SK-N-SH treated with all-trans-retinoic acid at 6 μM for 48 hours (cell line): Measurements from ENCODE around the gene ANKRD33B.
"Not testable (repeated sequence)": the region's sequence is repeated elsewhere in the genome, so short reads cannot be mapped to it uniquely, and the experiment has no call there.

Experiments
- ATAC-seq: fragments of 200-7000 bp; cut with Tn5 transposase; 3 replicates; pipeline ENCODE4 v1.9.1; 2020; ENCODE audit warnings: mild to moderate bottlenecking, moderate library complexity
- ARNTL ChIP-seq: fragments of 450-650 bp; formaldehyde crosslinking; IDR thresholded peaks from 2 replicates; pipeline ENCODE4 v1.5.0; 2020; ENCODE audit warnings: low read depth, mild to moderate bottlenecking, moderate library complexity, borderline replicate concordance
- BACH2 ChIP-seq: fragments of 250-450 bp; sonication (Bioruptor Pico); IDR thresholded peaks from 2 replicates; pipeline ENCODE4 v1.9.0; 2021; ENCODE audit warnings: mild to moderate bottlenecking, borderline replicate concordance
- CREB5 ChIP-seq: fragments of 250-450 bp; sonication (Bioruptor Pico); IDR thresholded peaks from 2 replicates; pipeline ENCODE4 v1.5.1; 2020; ENCODE audit warnings: low read depth, mild to moderate bottlenecking, moderate library complexity
- CSDC2 ChIP-seq: fragments of 250-450 bp; sonication (Bioruptor Pico); IDR thresholded peaks from 2 replicates; pipeline ENCODE4 v1.5.0; 2020; ENCODE audit warnings: mild to moderate bottlenecking, moderate library complexity
- CSRNP3 ChIP-seq: fragments of 250-450 bp; sonication (Bioruptor Pico); IDR thresholded peaks from 2 replicates; pipeline ENCODE4 v1.5.1; 2021; ENCODE audit warnings: mild to moderate bottlenecking, moderate library complexity
- ESRRG ChIP-seq: fragments of 250-450 bp; sonication (Bioruptor Pico); IDR thresholded peaks from 2 replicates; pipeline ENCODE4 v1.6.1; 2021; ENCODE audit warnings: mild to moderate bottlenecking
- OSR1 ChIP-seq: fragments of 250-450 bp; sonication (Bioruptor Pico); IDR thresholded peaks from 2 replicates; pipeline ENCODE4 v1.8.0; 2022; ENCODE audit warnings: moderate library complexity, mild to moderate bottlenecking, inconsistent platforms
- POU6F1 ChIP-seq: fragments of 250-450 bp; sonication (Bioruptor Pico); IDR thresholded peaks from 2 replicates; pipeline ENCODE4 v1.8.0; 2021; ENCODE audit warnings: low read depth, mild to moderate bottlenecking, moderate library complexity, borderline replicate concordance
- PPARA ChIP-seq: fragments of 250-450 bp; sonication (Bioruptor Pico); IDR thresholded peaks from 2 replicates; pipeline ENCODE4 v1.5.0; 2020; ENCODE audit warnings: mild to moderate bottlenecking, borderline replicate concordance
- RARB ChIP-seq: fragments of 250-450 bp; sonication (Bioruptor Pico); IDR thresholded peaks from 2 replicates; pipeline ENCODE4 v1.8.0; 2021; ENCODE audit warnings: mild to moderate bottlenecking, moderate library complexity
- SNAI2 ChIP-seq: fragments of 250-450 bp; sonication (Bioruptor Pico); IDR thresholded peaks from 2 replicates; pipeline ENCODE4 v1.5.0; 2020; ENCODE audit warnings: mild to moderate bottlenecking, moderate library complexity
- TSHZ2 ChIP-seq: fragments of 250-450 bp; sonication (Bioruptor Pico); IDR thresholded peaks from 2 replicates; pipeline ENCODE4 v1.5.0; 2020; ENCODE audit warnings: mild to moderate bottlenecking, moderate library complexity
- ZC3H10 ChIP-seq: fragments of 250-450 bp; sonication (Bioruptor Pico); IDR thresholded peaks from 2 replicates; pipeline ENCODE4 v1.5.1; 2021; ENCODE audit warnings: mild to moderate bottlenecking, moderate library complexity
- ZFP3 ChIP-seq: fragments of 250-450 bp; sonication (Bioruptor Pico); IDR thresholded peaks from 2 replicates; pipeline ENCODE4 v1.5.0; 2020; ENCODE audit warnings: mild to moderate bottlenecking, moderate library complexity
- ZFP30 ChIP-seq: fragments of 450-650 bp; formaldehyde crosslinking; IDR thresholded peaks from 2 replicates; pipeline ENCODE4 v1.5.0; 2022; ENCODE audit warnings: mild to moderate bottlenecking, moderate library complexity
- ZNF565 ChIP-seq: fragments of 450-650 bp; formaldehyde crosslinking; conservative IDR thresholded peaks from 2 replicates; pipeline ENCODE4 v1.5.0; 2020; ENCODE audit warnings: low read depth, mild to moderate bottlenecking, moderate library complexity
- ZNF70 ChIP-seq: fragments of 450-650 bp; formaldehyde crosslinking; IDR thresholded peaks from 2 replicates; pipeline ENCODE4 v1.5.0; 2020; ENCODE audit warnings: mild to moderate bottlenecking, moderate library complexity
- ZNF8 ChIP-seq: fragments of 450-650 bp; formaldehyde crosslinking; IDR thresholded peaks from 2 replicates; pipeline ENCODE4 v1.5.0; 2020; ENCODE audit warnings: mild to moderate bottlenecking, moderate library complexity

ANKRD33B gene

GRCh38 chr5:10567121-10567591 lies 3.3 kb downstream of the ANKRD33B start:
- ATAC-seq, result no peak
- TF ChIP-seq BACH2 (CRISPR knock-in tag) (no peak), RARB (CRISPR knock-in tag) (no peak), POU6F1 (no peak), ESRRG (CRISPR knock-in tag) (no peak), OSR1 (no peak), CSRNP3 (no peak), SNAI2 (no peak), ZFP30 (CRISPR knock-in tag) (no peak), ZNF8 (no peak), PPARA (CRISPR knock-in tag) (no peak), ZNF70 (CRISPR knock-in tag) (no peak), ARNTL (no peak), TSHZ2 (no peak), ZFP3 (CRISPR knock-in tag) (no peak), CSDC2 (CRISPR knock-in tag) (no peak), ZC3H10 (CRISPR knock-in tag) (no peak)

- 0 out of 3 replicates have a peak, but pooled peaks have one; percentile 3 for ATAC-seq
Observed at GRCh38 chr5:10567781-10568321, 4.0 kb downstream of the ANKRD33B start.

GRCh38 chr5:10570540-10570939 lies 6.7 kb downstream of the ANKRD33B start:
- ATAC-seq, result not testable (repeated sequence)

More at GRCh38 chr5:10567781-10568321, 4.0 kb downstream of the ANKRD33B start:
- TF ChIP-seq PPARA (CRISPR knock-in tag), result no peak
- no peak for TF ChIP-seq ESRRG (CRISPR knock-in tag)
- TF ChIP-seq ZNF70 (CRISPR knock-in tag), result no peak
- no peak for TF ChIP-seq ZNF8
- TF ChIP-seq CREB5 (CRISPR knock-in tag), result no peak
- no peak for TF ChIP-seq ZNF565 (CRISPR knock-in tag)

GRCh38 chr5:10572451-10572850 lies 8.6 kb downstream of the ANKRD33B start:
- ATAC-seq, result no peak
- TF ChIP-seq ESRRG (CRISPR knock-in tag) (no peak), CREB5 (CRISPR knock-in tag) (no peak), SNAI2 (no peak), ZNF8 (no peak)
